HG02852 (cell line): ENCODE results near the gene ATN1.

Experiments
- ATAC-seq: cut with Tn5 transposase; IDR thresholded peaks from one replicate; pipeline ENCODE4 v1.9.1; 2021; ENCODE audit warnings: mild to moderate bottlenecking, moderate library complexity; ENCODE audit not compliant: unreplicated experiment

The ATN1 gene

DNA sequence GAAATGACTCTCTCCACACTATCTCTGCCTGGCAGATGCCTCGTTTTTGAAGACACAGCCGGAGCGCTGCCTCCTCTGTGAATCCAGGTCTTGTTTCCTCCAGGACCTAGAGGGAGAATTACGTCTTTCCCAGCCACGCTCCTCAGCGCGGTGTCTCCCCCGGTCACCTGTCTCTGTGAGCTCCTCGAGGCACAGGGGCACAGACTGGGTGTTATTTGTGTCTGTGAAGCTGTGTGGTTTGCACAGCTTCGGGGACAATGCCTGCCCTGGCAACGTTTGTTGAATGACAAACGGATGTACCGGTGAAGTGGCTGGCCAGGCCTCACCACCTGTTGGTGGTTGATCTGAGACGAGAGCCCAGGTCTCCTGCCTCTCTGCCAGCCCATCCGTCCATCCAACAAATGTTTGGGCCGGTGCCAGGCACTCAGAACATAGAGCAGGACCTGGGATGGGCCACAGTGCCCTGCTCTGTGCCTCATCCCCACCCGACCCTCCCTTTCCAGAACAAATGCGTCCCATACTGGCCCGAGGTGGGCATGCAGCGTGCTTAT, 29.5 kb downstream of the ATN1 start:
- ATAC-seq, result no peak

- no peak for ATAC-seq
Measured at GRCh38 chr12:6957741-6958608, 30.2 kb downstream of the ATN1 start.

- no peak for ATAC-seq
Measured at GRCh38 chr12:6958609-6959057, 30.9 kb downstream of the ATN1 start.

DNA sequence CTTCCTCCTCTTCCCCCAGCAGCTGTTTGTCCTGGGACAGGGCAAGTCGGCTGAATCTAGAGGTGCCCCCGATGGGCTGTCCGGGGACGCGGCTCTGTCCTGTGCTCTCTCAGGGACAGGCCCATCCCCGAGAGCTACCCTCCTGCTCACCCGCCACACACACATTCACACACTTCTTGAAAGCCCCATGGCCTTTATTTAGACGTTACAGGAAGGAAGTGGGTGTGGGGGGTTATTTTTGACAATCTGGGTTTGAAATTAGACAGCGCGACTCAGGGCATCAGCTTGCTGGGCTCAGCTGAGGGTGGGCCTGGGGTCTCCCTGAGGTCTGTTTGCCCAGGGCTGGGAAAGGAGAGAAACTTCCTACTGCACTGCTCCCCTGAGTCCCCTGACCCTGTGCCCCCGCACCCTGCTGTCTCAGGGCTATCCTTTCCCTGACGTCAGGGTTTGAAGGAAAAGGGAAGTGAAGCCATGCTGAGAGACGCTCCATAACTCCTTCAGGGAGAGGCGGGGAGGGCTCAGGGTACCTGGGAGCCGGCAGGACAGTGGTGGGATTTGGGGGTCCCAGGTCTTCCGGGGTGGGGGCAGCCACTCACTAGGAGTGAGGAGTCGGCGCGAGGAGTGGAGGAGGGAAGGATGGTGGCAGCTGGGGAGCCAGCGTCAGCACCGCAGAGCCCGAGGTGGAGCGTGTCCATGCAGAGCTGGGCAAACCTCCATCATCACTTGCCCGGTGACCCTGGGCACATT, 31.5 kb downstream of the ATN1 start:
- ATAC-seq, result peak; percentile 63

GRCh38 chr12:6959805-6960592, 32.2 kb downstream of the ATN1 start:
- no peak for ATAC-seq

DNA sequence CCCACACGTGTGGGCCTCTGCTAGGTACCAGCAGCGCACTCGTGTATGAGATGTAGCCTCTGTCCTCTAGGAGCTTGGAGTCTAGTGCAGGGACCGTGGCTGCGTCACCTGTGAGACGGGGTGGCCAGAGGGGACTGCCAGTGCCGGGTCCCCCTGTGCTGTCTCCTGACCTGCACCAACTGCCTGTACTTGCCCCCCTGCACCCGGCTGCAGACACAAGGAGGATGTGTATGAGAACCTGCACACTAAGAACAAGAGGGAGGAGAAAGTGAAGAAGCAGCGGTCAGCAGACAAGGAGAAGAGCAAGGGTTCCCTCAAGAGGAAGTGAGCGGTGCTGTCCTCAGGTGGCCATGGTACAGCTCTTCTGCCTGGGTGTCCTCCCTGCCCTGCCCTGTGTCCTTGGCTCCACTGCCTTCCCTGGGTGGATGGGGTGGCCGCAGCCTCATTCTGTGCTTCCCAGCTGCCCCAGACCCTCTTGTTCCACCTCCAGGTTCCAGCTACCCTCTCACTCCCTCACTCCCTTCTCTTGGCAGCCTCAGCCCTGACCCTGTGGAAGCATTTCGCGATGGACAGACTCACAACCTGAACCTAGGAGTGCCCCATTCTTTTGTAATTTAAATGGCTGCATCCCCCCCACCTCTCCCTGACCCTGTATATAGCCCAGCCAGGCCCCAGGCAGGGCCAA, 33.0 kb downstream of the ATN1 start:
- ATAC-seq, result no peak

DNA sequence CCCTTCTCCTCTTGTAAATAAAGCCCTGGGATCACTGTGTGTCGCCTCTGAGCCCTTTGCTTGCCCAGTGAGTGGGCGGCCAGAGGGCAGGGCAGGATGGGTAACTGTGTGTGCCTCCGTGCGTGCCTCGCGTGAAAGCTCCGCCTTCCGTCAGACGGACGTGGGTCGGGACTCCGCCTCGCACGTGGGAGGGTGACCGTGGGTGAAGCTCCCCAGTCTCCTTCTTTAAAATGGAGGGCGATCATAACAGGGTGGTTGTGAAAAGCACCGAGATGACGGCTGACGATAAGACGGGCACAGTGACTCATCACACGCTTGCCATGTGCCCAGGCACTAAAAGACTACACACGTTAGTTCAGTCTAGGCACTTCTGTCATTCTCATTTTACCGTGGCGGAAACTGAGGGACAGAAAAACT, 33.5 kb downstream of the ATN1 start:
- ATAC-seq, result no peak

- no peak for ATAC-seq
Measured at GRCh38 chr12:6961695-6962284, 34.0 kb downstream of the ATN1 start.

DNA sequence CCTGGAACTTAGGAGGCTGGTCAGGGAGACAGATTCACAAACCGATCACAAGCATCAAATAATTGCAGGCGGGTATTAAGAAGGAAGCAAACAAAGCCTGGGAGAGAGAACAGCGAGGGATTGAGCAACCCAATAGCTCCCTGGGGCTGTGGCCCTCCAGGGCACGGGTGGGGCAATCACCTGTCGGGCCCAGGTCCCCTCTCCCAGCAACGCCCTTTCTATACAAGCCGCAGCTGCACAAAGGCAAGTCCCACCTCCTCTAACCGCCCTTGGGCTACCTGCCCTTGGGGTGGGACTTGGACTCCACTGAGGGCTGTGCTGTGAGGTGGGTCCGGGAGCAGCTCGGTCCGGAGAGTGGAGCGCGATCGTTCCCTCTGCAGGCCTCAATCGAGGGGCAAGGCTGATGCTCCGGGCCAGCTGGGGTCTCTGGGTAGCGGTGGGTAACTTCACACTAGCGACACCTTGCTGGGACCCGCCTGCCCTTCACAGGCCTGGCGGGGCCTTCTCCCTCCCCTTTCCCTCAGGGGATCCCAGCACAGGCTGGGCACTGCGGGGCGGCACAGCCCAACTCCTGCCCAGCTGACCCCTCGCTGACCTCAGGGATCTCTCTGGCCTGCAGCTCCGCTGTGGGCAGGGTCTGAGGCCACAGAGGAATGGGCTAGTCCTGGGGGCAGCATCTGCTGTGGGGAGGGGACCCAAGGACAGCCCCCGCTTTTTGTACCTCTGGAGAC, 34.7 kb downstream of the ATN1 start:
- no peak for ATAC-seq

DNA sequence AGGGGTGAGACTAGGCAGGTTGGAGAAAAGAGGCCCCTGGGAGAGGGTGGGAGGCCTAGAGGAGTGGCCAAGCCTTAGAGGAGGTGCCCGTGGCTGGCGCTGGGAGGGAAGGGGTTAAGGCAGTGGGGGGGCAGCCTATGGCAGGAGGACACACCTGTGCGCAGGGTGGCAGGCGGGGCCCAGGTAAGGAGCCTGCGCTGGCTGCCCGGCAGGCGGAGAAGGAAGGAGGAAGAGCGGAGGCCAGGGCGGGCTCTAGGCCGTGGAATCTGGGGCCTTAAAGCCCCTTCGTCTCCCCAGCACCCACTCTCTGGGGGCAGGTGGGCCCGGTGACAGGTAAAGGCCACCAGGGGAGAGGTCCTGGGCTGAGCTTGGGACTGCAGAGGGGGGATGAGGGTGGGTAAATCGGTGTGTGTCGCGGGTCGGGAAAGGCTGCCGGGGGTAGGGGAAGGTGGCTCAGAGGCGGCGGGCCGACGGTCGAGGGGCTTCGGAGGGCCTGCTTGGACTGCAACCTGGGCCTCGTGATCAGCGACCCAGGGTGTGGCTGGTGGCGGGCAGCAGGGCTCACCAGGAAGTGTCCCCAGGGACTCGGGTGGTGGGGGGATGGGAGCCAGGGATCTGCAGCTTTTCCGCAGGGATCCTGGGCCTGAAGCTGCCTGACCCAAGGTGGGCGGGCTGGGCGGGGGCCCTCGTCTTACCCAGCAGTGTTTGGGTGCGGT, 35.4 kb downstream of the ATN1 start:
- no peak for ATAC-seq

DNA sequence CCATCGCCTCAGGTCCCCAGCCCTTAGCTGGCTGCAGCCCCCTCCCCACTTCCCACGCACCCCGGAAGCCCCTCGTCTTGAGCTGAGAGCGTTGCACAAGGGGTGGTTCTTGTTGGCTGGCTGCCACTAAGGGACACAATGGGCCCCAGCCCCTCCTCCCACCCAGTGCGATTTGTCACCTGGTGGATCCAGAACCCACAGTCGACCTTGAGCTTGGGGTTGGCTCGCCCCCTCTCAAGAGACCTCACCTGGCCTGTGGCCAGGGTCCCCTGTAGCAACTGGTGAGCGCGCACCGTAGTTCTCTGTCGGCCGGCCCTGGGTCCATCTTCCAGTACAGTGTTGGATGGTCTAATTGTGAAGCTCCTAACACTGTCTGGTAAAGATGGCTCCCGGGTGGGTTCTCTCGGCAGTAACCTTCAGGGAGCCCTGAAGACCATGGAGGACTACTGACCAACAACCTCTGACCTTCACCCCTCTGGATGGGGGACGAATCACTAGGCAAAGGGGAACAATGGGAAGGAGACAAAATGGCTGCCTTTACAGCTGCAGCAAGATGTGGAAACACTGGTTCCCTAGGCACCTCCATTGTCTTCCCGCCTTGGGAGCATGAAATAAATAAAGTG, 36.1 kb downstream of the ATN1 start:
- ATAC-seq, result no peak

- ATAC-seq, result no peak
Measured at GRCh38 chr12:6964605-6965025, 36.9 kb downstream of the ATN1 start.

DNA sequence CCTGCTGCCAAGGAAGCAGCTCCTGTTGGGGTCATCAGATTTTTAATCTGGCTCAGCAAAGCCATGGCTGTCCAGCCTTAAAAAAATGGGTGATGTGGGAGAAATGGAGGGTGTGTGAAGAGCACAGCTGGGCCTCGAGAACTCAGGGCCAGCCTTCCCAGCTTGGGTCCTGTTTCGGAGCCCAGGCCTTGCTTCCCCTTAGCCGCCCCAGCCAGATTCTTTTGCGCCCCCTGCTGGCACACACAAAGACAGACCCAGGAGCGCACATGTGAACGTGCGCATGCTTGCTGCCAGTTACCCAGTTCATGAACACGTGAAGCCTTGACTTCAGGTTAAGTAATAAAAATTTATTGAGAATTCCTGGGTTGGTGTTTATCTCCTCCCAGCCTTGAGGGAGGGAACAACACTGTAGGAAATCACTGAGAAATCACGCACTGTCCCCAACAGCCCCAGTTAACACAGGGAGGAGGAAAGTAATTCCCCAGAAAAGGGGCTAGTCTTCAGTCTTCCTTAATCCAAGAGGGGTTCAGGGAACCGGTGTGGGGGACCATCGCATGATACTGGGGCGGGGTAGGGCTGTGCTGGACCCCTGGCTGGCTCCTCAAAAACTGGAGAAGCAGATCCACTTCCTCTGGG, 37.4 kb downstream of the ATN1 start:
- ATAC-seq, result peak; percentile 49

- ATAC-seq, result no peak
Measured at GRCh38 chr12:6965714-6966113, 38.0 kb downstream of the ATN1 start.

DNA sequence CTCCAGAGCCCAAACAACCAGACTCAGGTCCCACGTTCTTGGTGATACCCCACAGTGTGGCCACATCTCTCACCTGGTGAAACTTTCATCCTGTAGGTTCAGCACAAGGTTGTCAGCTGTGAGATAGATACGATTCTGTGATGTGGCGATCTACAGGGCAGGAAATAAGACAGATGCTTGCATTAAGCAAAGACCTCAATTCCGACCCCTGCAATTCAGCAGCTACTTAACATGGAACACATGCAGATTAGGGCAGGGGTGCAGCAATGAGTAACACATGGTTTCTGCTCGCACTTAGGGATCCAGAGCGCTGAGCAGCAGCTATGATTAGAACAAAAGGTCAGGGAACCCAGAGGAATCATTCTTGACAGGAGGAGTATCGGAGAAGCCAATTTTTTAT, 38.6 kb downstream of the ATN1 start:
- ATAC-seq, result no peak

GRCh38 chr12:6967651-6968100, 39.9 kb downstream of the ATN1 start:
- no peak for ATAC-seq

- no peak for ATAC-seq
Measured at GRCh38 chr12:6968426-6968825, 40.7 kb downstream of the ATN1 start.

DNA sequence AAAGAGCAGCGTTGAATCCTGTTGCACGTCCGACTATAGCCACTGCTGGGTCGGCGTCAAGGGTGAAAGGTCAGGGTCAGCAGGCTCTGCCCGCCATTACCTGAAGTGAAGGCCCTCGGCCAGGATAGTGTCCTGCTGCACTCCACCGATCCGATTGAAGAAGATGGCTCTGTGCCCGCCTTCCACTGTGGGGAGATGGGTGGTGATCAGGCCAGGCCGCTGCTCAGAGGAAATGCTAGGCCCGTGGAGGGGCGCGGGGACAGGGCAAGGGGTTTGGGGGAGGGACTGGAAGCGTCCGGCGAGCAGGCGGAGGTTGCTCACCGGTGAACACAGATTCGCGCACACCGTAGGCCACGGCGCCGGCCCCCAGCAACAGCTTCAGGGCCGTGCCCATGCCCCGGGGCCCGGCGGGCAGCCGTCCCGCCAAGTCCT, 42.4 kb downstream of the ATN1 start:
- peak; percentile 16 for ATAC-seq
